ENCODE data around the gene MRPS18B. TPM values are rescaled to one million over a fixed set of nuclear protein-coding genes. Genes with fewer than 3 reads are reported as not detected.
A peak's percentile ranks its signal among the peaks of the same experiment; 100 is the strongest.

MRPS18B gene
- total and polyA plus RNA-seq, 2 of the 13 experiments (the other 11 are each of a cell fraction or from before 2014, with no cell fraction given), result 125 to 131 TPM

GRCh38 chr6:30617565-30618269 lies at the start of gene MRPS18B (continued):
- TF ChIP-seq FOXK1 (CRISPR knock-in tag; IDR thresholded peaks at IDR 0.05; ENCODE audit: borderline replicate concordance, low read depth), result 0 out of 2 replicates have a peak, but pooled peaks have one; percentile 33
- TF ChIP-seq ZBTB25 (CRISPR knock-in tag; IDR thresholded peaks at IDR 0.05), result peak; percentile 18; the same call in 1 of the 2 replicates
- TF ChIP-seq ZNF260 (CRISPR knock-in tag; IDR thresholded peaks at IDR 0.05; ENCODE audit: borderline replicate concordance, low read depth), result no peak
- TF ChIP-seq ZNF788 (CRISPR knock-in tag; IDR thresholded peaks at IDR 0.05; ENCODE audit: borderline replicate concordance), result peak; percentile 43; the same call in 1 of the 2 replicates
- no peak for TF ChIP-seq HNRNPH1 (optimal IDR thresholded peaks at IDR 0.05; ENCODE audit: low read depth, low read length)
- TF ChIP-seq ZBTB40 (IDR thresholded peaks at IDR 0.05), result no peak
- no peak; the same call in 1 of the 2 replicates for TF ChIP-seq ZBTB40 (CRISPR knock-in tag; IDR thresholded peaks at IDR 0.05)
- TF ChIP-seq REPIN1 (CRISPR knock-in tag; IDR thresholded peaks at IDR 0.05; ENCODE audit: borderline replicate concordance, low read depth), result no peak; the same call in none of the 2 replicates
- TF ChIP-seq SYNCRIP (IDR thresholded peaks at IDR 0.05; ENCODE audit: insufficient read depth, low read depth, low read length), result no peak
- TF ChIP-seq TIGD3 (CRISPR knock-in tag; IDR thresholded peaks at IDR 0.05; ENCODE audit: borderline replicate concordance), result 0 out of 2 replicates have a peak, but pooled peaks have one; percentile 15
- peak; percentile 77; the same call in 1 of the 2 replicates for TF ChIP-seq ZNF3 (CRISPR knock-in tag; IDR thresholded peaks at IDR 0.05)
- peak; percentile 58 for TF ChIP-seq CBX1 (IDR thresholded peaks at IDR 0.05; ENCODE audit: low read depth)
- no peak for TF ChIP-seq PBX3 (CRISPR knock-in tag; IDR thresholded peaks at IDR 0.05; ENCODE audit: borderline replicate concordance)
- no peak for TF ChIP-seq DBP (CRISPR knock-in tag; IDR thresholded peaks at IDR 0.05; ENCODE audit: not compliant biosample characterization)

Data from HepG2 (cell line).